Prostate gland (tissue), 2 donors: ENCODE measurements around the gene ESR2.

Experiments used
- CTCF ChIP-seq, 4 experiments: fragments of 200-600 bp in 2 of 4; fragments of 450-650 bp in 2 of 4; sonication (generic) in 2 of 4; IDR thresholded peaks; 1 replicate in 3 of 4; 2 replicates in 1 of 4; pipeline ENCODE4 v1.5.1; 2016 to 2019; ENCODE audit warnings: antibody characterized with exemption in 4 of 4, mild to moderate bottlenecking in 2 of 4, moderate library complexity in 2 of 4
- POLR2A ChIP-seq: fragments of 450-650 bp; IDR thresholded peaks from one replicate; pipeline ENCODE4 v1.6.1; 2016; ENCODE audit warnings: antibody characterized with exemption, mild to moderate bottlenecking
- POLR2AphosphoS5 ChIP-seq: sonication (generic); formaldehyde crosslinking; IDR thresholded peaks from one replicate; pipeline ENCODE4 v1.6.1; 2017; ENCODE audit warnings: antibody characterized with exemption

- no peak for TF ChIP-seq CTCF (IDR thresholded peaks at IDR 0.05)
- no peak for TF ChIP-seq POLR2A
- no peak for TF ChIP-seq POLR2AphosphoS5
These were observed 4.6 kb upstream of the ESR2 start for GRCh38 chr14:64298773-64299172.
